ENCODE results near the gene RAPSN. TPM values are rescaled to one million over a fixed set of nuclear protein-coding genes. Genes with fewer than 3 reads are reported as not detected.
A peak's percentile ranks its signal among the peaks of the same experiment; 100 is the strongest.

Gene RAPSN
- total RNA-seq, 6 donors from 2014 or later: 0.30 to 1.1 (median 1.0) TPM; not detected in 3

DNA sequence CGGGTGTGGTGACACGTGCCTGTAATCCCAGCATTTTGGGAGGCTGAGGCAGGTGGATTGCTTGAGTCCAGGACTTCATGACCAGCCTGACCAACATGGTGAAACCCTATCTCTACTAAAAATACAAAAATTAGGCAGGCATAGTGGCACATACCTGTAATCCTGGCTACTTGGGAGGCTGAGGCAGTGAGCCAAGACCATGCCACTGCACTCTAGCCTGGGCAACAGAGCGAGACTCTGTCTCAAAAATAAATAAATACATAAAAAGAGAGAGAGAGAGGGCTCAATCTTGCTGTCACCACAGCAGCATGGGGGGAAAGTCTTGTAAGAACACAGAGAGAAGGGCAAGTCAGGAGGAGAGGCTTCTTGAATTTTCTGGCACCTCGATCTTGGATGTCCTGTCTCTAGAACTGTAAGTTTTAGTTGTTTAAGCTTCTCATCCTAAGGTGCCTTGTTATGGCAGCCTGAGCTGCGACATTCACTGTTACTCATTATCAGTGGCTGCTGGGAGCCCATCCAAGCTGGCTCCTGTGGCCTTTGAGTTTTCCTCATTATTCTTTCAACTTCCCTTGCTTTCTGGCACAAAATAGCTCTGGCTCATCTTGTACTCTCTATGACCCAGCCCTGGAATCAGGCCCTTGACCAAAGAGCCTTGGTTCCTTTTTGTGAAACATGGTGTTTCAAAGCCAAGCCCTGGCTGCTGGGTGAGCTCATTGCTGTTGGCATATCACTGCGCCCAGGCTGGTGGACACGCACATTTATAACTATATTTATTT is 14.7 kb downstream of the RAPSN start:
- WGBS, 2 donors: 81 to 83% methylated on average over 7 of the region's 7 CpGs
- Histone ChIP-seq H3K27ac (no peak overlapping the region), H3K4me3 (no peak overlapping the region), H3K4me1 (no peaks in the 10 kb centered on the region), H3K27me3 (no peaks in the 10 kb centered on the region), H3K9me3 (no peaks in the 10 kb centered on the region), H3K36me3 (no peaks in the 10 kb centered on the region)
- TF ChIP-seq, protein P1, sequence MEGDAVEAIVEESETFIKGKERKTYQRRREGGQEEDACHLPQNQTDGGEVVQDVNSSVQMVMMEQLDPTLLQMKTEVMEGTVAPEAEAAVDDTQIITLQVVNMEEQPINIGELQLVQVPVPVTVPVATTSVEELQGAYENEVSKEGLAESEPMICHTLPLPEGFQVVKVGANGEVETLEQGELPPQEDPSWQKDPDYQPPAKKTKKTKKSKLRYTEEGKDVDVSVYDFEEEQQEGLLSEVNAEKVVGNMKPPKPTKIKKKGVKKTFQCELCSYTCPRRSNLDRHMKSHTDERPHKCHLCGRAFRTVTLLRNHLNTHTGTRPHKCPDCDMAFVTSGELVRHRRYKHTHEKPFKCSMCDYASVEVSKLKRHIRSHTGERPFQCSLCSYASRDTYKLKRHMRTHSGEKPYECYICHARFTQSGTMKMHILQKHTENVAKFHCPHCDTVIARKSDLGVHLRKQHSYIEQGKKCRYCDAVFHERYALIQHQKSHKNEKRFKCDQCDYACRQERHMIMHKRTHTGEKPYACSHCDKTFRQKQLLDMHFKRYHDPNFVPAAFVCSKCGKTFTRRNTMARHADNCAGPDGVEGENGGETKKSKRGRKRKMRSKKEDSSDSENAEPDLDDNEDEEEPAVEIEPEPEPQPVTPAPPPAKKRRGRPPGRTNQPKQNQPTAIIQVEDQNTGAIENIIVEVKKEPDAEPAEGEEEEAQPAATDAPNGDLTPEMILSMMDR (IDR thresholded peaks at IDR 0.05): no peak
- TF ChIP-seq POLR2A (IDR thresholded peaks at IDR 0.05) (no peak), POLR2AphosphoS5 (IDR thresholded peaks at IDR 0.05) (no peak), EP300 (IDR thresholded peaks at IDR 0.05) (no peak)
- DNase-seq (no peak), ATAC-seq (ENCODE audit: low FRiP score in 2 of 2) (peak in 1 of 2 donors; percentile 72)

DNA sequence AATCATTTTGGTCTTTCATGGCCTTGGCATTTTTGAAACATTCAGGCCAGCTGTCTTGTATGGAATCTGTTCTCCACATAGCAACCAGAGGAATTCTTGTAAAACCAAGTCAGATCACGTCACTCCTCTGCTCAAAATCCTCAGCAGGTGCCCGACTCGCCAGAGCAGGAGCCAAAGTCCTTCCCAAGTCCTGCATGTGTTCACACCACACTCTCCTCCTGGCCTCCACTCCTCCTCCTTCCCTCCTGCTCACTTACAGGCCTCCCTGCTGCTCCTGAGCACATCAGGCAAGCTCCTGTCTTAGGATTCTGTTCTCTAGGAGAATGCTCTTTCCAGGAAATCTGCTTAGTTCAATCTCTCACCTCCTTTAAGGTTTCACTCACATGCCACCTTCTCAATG is 15.8 kb downstream of the RAPSN start:
- 79 to 87% methylated on average over 3 of the region's 3 CpGs for WGBS, 2 donors
- Histone ChIP-seq H3K27me3 (no peaks in the 10 kb centered on the region), H3K4me3 (no peak overlapping the region), H3K4me1 (no peaks in the 10 kb centered on the region), H3K9me3 (no peaks in the 10 kb centered on the region), H3K36me3 (no peaks in the 10 kb centered on the region), H3K27ac (no peak overlapping the region)
- no peak for ATAC-seq (ENCODE audit: low FRiP score in 2 of 2)
- DNase-seq: no peak
- TF ChIP-seq EP300 (IDR thresholded peaks at IDR 0.05): no peak
- no peak for TF ChIP-seq POLR2AphosphoS5 (IDR thresholded peaks at IDR 0.05)

DNA sequence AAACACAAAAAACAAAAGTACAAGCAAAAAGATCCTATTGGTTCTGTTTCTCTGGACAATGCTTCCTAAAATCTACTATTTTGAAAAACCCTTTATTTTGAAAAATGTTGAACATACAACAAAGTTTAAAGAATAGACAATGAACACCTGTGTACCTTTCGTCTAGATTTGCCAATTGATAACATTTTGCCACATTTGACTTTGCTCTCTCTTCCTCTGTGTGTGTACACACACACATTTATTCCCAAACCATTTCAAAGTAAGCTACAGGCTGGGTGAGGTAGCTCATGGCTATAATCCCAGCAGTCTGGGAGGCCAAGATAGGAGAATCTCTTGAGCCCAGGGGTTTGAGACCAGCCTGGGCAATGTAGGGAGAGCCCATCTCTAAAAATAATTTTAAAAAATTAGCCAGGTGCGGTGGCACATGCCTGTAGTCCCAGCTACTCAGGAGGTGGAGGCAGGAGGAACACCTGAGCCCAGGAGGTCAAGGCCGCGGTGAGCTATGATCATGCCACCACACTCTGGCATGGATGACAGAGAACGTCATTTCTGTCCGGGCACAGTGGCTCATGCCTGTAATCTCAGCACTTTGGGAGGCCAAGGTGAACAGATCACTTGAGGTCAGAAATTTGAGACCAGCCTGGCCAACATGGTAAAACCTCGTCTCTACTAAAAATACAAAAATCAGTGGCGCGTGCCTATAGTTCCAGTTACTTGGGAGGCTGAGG is 17.4 kb downstream of the RAPSN start:
- no peaks in the 10 kb centered on the region for H3K9me3 ChIP-seq
- ATAC-seq (ENCODE audit: low FRiP score in 2 of 2): no peak
- no peaks in the 10 kb centered on the region for H3K36me3 ChIP-seq
- H3K27me3 ChIP-seq: no peaks in the 10 kb centered on the region
- H3K4me3 ChIP-seq: no peak overlapping the region
- DNase-seq: no peak
- H3K4me1 ChIP-seq: peaks cover 0 to 6% (median 0%) of the 10 kb centered on the region in 4 donors
- TF ChIP-seq POLR2AphosphoS5 (IDR thresholded peaks at IDR 0.05): no peak
- TF ChIP-seq, protein P1 (IDR thresholded peaks at IDR 0.05): no peak
- TF ChIP-seq POLR2A (IDR thresholded peaks at IDR 0.05): no peak
- TF ChIP-seq EP300 (IDR thresholded peaks at IDR 0.05): no peak
- no peak overlapping the region for H3K27ac ChIP-seq
- 92 to 93% methylated on average over 9 of the region's 9 CpGs for WGBS, 2 donors

DNA sequence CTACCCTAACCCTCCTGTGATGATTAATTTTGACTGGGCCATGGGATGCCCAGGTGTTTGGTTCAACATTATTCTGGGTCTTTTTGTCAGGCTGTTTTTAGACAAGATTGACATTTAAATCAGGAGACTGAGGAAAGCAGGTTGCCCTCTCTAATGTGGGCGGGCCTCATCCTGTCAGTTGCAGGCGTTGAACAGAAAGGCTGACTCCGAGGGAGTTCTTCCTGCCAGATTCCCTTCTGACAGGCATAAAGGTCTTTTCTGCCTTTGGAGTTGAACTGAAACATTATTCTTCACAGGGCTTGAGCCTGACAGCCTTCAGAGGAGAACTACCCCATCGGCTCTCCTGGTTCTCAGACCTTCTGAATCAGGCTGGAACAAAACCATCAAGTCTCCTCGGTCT is 18.4 kb downstream of the RAPSN start:
- no peaks in the 10 kb centered on the region for H3K27me3 ChIP-seq
- WGBS, 2 donors: 60 to 70% methylated on average over 5 of the region's 5 CpGs
- no peak for ATAC-seq (ENCODE audit: low FRiP score in 2 of 2)
- no peak overlapping the region for H3K27ac ChIP-seq
- no peaks in the 10 kb centered on the region for H3K9me3 ChIP-seq
- H3K36me3 ChIP-seq: no peaks in the 10 kb centered on the region
- H3K4me3 ChIP-seq: no peak overlapping the region
- peaks cover 0 to 8% (median 2%) of the 10 kb centered on the region in 4 donors for H3K4me1 ChIP-seq
- TF ChIP-seq, protein P1 (IDR thresholded peaks at IDR 0.05): no peak
- no peak for TF ChIP-seq POLR2A (IDR thresholded peaks at IDR 0.05)
- no peak for DNase-seq

DNA sequence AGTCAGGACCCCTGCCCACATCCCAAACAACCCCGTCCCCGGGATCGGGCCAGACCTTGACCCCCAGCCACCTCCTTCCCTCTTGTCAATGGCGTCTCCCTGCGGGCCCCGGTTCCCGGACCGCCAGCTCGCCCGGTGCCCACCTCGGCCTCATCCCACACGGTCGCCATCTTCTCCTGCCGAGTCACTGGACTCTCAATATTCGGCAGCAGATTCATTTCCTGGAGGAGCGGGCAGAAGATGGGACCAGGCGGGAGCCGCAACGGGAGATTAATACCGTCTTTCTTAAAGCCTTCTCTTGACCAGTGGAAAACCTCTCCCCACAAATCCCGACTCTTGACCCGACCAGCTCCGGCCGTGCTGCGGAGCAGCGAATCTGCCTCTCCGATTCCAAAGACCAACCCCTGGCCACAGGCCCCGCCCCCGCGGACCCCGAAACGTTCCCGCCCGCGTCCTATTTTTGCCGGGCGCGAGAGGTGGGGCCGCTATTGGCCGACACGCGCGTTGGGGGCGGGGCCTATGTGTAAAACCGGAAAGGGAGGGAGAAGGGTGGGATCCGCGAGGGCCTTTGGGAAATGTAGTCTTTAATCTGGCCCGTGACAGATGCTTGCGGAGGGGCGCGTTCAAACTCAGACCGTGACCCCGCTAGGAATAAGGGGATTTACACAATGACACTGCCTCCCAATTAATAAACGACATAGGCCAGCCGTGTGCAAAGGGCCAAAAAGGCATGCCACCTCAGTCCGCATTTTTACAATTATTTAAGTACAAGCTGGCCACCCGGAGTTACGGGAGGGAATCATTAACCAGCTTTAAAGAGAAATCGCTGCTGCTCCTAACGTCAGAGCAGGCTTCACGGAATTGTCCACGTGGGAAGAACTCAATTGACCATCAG is 22.6 kb downstream of the RAPSN start, which contains the start of gene PSMC3:
TSS of gene PSMC3 (minus strand) at position 378 of the 895 bp plus-strand sequence. CDS start at position 218, 160 bp downstream.
- DNase-seq (peak; percentile 98 to 100), ATAC-seq (ENCODE audit: low FRiP score in 2 of 2) (peak; percentile 99)
- no peaks in the 10 kb centered on the region for H3K9me3 ChIP-seq
- peaks cover 10 to 30% (median 12%) of the 10 kb centered on the region in 4 donors for H3K4me1 ChIP-seq
- WGBS, 2 donors: 1% methylated on average over 44 to 60 of the region's 62 CpGs
- H3K27me3 ChIP-seq: no peaks in the 10 kb centered on the region
- peak; percentile 37 to 74 for TF ChIP-seq POLR2AphosphoS5 (IDR thresholded peaks at IDR 0.05)
- peak in 3 of 4 donors; percentile 43 to 73 (median 52) for TF ChIP-seq POLR2A (IDR thresholded peaks at IDR 0.05)
- no peak for TF ChIP-seq EP300 (IDR thresholded peaks at IDR 0.05)
- TF ChIP-seq, protein P1 (IDR thresholded peaks at IDR 0.05): no peak
- H3K27ac ChIP-seq: peak within 1 kb of the TSS; percentile 85 to 94 (median 93)
- peaks cover 20 to 35% (median 28%) of the 10 kb centered on the region in 4 donors for H3K36me3 ChIP-seq
- peak within 1 kb of the TSS; percentile 56 to 94 (median 82) for H3K4me3 ChIP-seq

All from upper lobe of left lung (tissue), 6 donors.